Measurements from ENCODE around the gene ABCB9.

GRCh38 chr12:123001464-123001863 is 35.2 kb upstream of the ABCB9 start:
- TF ChIP-seq, protein P1, sequence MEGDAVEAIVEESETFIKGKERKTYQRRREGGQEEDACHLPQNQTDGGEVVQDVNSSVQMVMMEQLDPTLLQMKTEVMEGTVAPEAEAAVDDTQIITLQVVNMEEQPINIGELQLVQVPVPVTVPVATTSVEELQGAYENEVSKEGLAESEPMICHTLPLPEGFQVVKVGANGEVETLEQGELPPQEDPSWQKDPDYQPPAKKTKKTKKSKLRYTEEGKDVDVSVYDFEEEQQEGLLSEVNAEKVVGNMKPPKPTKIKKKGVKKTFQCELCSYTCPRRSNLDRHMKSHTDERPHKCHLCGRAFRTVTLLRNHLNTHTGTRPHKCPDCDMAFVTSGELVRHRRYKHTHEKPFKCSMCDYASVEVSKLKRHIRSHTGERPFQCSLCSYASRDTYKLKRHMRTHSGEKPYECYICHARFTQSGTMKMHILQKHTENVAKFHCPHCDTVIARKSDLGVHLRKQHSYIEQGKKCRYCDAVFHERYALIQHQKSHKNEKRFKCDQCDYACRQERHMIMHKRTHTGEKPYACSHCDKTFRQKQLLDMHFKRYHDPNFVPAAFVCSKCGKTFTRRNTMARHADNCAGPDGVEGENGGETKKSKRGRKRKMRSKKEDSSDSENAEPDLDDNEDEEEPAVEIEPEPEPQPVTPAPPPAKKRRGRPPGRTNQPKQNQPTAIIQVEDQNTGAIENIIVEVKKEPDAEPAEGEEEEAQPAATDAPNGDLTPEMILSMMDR (IDR thresholded peaks at IDR 0.05) = no peak
- TF ChIP-seq EP300 (IDR thresholded peaks at IDR 0.05; ENCODE audit: low read depth) = no peak
- no peak for TF ChIP-seq POLR2A (IDR thresholded peaks at IDR 0.05)
- no peak for TF ChIP-seq POLR2AphosphoS5 (IDR thresholded peaks at IDR 0.05)
